ENCODE measurements around the gene UCK2.

The UCK2 gene

DNA sequence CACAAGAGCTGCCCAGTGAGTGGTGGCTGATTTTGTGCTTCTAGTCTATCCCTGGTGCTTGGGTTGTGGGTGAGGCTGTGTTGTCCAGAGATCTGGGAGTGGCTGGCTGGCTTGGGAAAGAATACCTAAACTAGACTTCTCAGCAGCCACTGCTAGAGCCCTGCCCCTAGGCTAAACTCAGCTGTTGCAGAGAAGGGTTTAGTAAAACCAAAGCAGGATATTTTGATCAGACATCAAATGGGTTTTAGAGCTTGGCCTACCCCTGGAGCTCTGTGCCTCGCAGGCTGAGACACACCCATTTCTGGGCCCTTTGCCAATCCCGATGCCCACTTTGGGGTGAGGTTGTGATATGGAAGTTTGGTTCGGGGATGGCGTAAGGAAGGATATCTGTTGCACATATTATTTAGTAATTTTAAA is 88.5 kb downstream of the UCK2 start:
- Histone ChIP-seq H3K9ac (ENCODE audit: low read length) (no peak overlapping the region), H3K27me3 (ENCODE audit: control insufficient read depth, insufficient read depth, low read length) (no peaks in the 10 kb centered on the region), H3K4me1 (ENCODE audit: control insufficient read depth, insufficient read depth, low read length) (peaks cover 31% of the 10 kb centered on the region), H3K9me3 (ENCODE audit: control insufficient read depth, low read length) (no peaks in the 10 kb centered on the region), H3K36me3 (ENCODE audit: control insufficient read depth, insufficient read depth, low read length) (no peaks in the 10 kb centered on the region), H3K4me3 (ENCODE audit: low read length) (no peak overlapping the region)

DNA sequence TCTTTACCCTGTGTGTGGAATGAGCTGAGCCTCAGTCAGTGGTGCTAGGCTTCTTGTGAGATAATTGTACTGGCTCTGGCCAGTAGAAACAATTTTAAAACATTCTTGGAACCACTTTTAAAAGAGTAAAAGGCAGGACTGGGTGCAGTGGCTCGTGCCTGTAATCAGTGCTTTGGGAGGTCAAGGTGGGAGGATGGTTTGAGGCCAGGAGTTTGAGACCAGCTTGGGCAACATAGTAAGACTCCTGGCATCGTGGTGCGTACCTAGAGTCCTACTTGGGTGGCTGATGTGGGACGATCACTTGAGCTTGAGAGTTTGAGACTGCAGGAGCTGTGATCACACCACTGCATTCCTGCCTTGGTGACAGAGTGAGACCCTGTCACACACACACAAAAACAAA is 89.8 kb downstream of the UCK2 start:
- Histone ChIP-seq H3K4me1 (ENCODE audit: control insufficient read depth, insufficient read depth, low read length) (peaks cover 23% of the 10 kb centered on the region), H3K27me3 (ENCODE audit: control insufficient read depth, insufficient read depth, low read length) (no peaks in the 10 kb centered on the region), H3K4me3 (ENCODE audit: low read length) (no peak overlapping the region), H3K9me3 (ENCODE audit: control insufficient read depth, low read length) (no peaks in the 10 kb centered on the region), H3K9ac (ENCODE audit: low read length) (no peak overlapping the region), H3K36me3 (ENCODE audit: control insufficient read depth, insufficient read depth, low read length) (no peaks in the 10 kb centered on the region)

DNA sequence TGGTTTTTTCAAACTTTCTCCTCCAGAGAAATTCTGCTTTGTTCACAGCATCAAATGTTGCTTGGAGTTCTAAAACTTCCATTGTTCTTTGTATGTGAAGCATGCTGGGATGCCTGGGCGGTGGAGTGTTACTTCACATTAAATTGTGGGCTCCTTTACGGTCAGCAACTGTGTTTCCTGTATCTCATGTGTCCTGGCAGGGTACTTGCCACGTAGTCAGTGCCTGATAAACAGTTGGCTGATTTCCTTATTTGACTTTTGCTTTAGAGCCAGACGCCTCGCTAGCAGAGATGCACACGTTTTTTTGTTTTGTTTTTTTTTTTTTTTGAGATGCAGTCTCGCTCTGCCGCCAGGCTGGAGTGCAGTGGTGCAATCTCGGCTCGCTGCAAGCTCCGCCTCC is 96.7 kb downstream of the UCK2 start:
- H3K4me3 ChIP-seq (ENCODE audit: low read length): no peak overlapping the region
- no peaks in the 10 kb centered on the region for H3K36me3 ChIP-seq (ENCODE audit: control insufficient read depth, insufficient read depth, low read length)
- no peaks in the 10 kb centered on the region for H3K4me1 ChIP-seq (ENCODE audit: control insufficient read depth, insufficient read depth, low read length)
- H3K9ac ChIP-seq (ENCODE audit: low read length): no peak overlapping the region
- no peaks in the 10 kb centered on the region for H3K9me3 ChIP-seq (ENCODE audit: control insufficient read depth, low read length)
- no peaks in the 10 kb centered on the region for H3K27me3 ChIP-seq (ENCODE audit: control insufficient read depth, insufficient read depth, low read length)

DNA sequence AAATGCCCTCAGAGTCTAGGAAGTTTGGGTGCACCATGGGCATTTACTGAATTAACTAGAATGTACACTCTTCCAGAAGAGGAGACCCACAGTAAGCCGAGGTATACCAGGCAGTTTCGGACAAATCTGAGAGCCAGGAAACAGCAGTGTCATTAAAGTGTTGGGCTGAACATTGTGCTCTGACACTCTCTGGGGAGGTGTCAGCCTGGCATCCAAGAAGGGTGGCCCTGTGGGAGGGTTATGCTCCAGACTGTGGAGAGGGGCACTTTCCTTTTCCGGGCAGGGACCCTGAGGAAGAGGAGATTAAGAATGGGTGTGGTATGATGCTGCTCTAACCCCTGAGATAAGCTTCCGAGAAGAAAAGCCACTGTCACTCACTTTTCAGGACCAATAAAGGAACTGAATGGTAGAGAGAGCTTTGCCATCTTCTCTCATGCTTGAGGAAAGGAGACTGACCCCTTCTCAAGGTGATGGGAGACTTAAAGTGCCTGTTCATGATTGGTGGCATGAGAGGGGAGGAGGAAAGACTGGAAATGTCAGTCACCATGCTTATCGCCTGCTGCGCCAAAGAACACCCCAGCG is 98.2 kb downstream of the UCK2 start:
- no peaks in the 10 kb centered on the region for H3K4me1 ChIP-seq (ENCODE audit: control insufficient read depth, insufficient read depth, low read length)
- H3K9me3 ChIP-seq (ENCODE audit: control insufficient read depth, low read length): no peaks in the 10 kb centered on the region
- no peak overlapping the region for H3K4me3 ChIP-seq (ENCODE audit: low read length)
- no peak overlapping the region for H3K9ac ChIP-seq (ENCODE audit: low read length)
- H3K27me3 ChIP-seq (ENCODE audit: control insufficient read depth, insufficient read depth, low read length): no peaks in the 10 kb centered on the region
- no peaks in the 10 kb centered on the region for H3K36me3 ChIP-seq (ENCODE audit: control insufficient read depth, insufficient read depth, low read length)

GRCh38 chr1:165927169-165927568 is 99.8 kb downstream of the UCK2 start:
- H3K4me3 ChIP-seq (ENCODE audit: low read length): no peak overlapping the region
- no peaks in the 10 kb centered on the region for H3K36me3 ChIP-seq (ENCODE audit: control insufficient read depth, insufficient read depth, low read length)
- no peaks in the 10 kb centered on the region for H3K27me3 ChIP-seq (ENCODE audit: control insufficient read depth, insufficient read depth, low read length)
- H3K4me1 ChIP-seq (ENCODE audit: control insufficient read depth, insufficient read depth, low read length): no peaks in the 10 kb centered on the region
- H3K9me3 ChIP-seq (ENCODE audit: control insufficient read depth, low read length): no peaks in the 10 kb centered on the region
- no peak overlapping the region for H3K9ac ChIP-seq (ENCODE audit: low read length)

DNA sequence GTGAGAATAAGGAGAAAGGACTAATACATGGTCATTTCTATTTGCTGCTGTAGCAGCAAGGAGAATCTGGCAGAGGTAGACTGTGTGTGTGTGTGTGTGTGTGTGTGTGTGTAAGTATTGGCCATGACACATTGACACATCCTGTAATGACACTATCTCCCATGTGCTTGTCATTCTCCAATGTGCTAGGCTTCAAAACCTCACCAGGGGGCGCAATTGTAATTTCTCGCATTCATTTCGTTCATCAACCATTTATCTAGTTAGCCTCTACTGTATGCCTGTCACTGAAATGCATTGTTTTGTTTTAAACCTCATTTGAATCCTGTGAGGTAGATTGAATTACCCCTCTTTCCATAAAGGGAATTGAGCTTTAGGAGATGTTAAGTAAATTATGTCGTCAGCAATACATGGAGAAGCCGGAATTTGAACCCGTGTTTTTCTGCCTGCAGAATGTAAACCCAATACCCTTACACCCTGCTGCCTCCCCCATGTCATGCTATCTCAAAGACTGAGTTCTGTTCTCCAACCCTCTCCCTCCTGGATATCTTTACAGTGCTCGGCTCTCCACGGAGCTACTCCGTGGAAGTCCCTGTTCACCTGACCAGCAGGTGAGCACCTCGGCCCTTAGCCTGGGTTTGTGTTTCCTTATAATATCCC is 100.8 kb downstream of the UCK2 start:
- H3K27me3 ChIP-seq (ENCODE audit: control insufficient read depth, insufficient read depth, low read length): no peaks in the 10 kb centered on the region
- H3K36me3 ChIP-seq (ENCODE audit: control insufficient read depth, insufficient read depth, low read length): no peaks in the 10 kb centered on the region
- no peaks in the 10 kb centered on the region for H3K4me1 ChIP-seq (ENCODE audit: control insufficient read depth, insufficient read depth, low read length)
- no peak overlapping the region for H3K4me3 ChIP-seq (ENCODE audit: low read length)
- no peak overlapping the region for H3K9ac ChIP-seq (ENCODE audit: low read length)
- no peaks in the 10 kb centered on the region for H3K9me3 ChIP-seq (ENCODE audit: control insufficient read depth, low read length)

- Histone ChIP-seq H3K4me3 (ENCODE audit: low read length) (no peak overlapping the region), H3K9ac (ENCODE audit: low read length) (no peak overlapping the region), H3K27me3 (ENCODE audit: control insufficient read depth, insufficient read depth, low read length) (no peaks in the 10 kb centered on the region), H3K4me1 (ENCODE audit: control insufficient read depth, insufficient read depth, low read length) (no peaks in the 10 kb centered on the region), H3K9me3 (ENCODE audit: control insufficient read depth, low read length) (no peaks in the 10 kb centered on the region), H3K36me3 (ENCODE audit: control insufficient read depth, insufficient read depth, low read length) (no peaks in the 10 kb centered on the region)
Observed at GRCh38 chr1:165930961-165931360, 103.5 kb downstream of the UCK2 start.

GRCh38 chr1:165933446-165934170 is 106.2 kb downstream of the UCK2 start:
- no peaks in the 10 kb centered on the region for H3K27me3 ChIP-seq (ENCODE audit: control insufficient read depth, insufficient read depth, low read length)
- H3K4me1 ChIP-seq (ENCODE audit: control insufficient read depth, insufficient read depth, low read length): no peaks in the 10 kb centered on the region
- no peaks in the 10 kb centered on the region for H3K9me3 ChIP-seq (ENCODE audit: control insufficient read depth, low read length)
- no peak overlapping the region for H3K9ac ChIP-seq (ENCODE audit: low read length)
- H3K4me3 ChIP-seq (ENCODE audit: low read length): no peak overlapping the region
- H3K36me3 ChIP-seq (ENCODE audit: control insufficient read depth, insufficient read depth, low read length): no peaks in the 10 kb centered on the region

DNA sequence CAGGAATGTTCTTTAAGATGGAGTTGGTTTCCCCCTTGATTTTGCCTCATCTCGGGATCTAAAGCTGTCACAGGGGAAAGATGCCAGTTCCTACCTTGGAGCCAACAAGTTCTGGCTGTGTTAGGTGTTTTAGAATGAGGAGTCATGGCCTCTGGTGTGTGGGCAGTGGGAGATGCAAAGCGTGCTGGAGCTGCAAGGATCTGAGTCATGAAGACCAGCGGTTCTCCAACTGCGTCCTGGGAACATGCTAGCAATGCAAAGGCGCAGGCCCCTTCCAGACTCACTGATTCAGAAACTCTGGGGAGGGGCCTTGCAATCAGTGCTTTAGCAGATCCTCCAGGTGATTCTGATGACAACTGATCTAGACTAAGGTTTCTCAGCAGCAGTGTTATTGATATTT is 109.1 kb downstream of the UCK2 start:
- Histone ChIP-seq H3K9me3 (ENCODE audit: control insufficient read depth, low read length) (no peaks in the 10 kb centered on the region), H3K4me3 (ENCODE audit: low read length) (no peak overlapping the region), H3K36me3 (ENCODE audit: control insufficient read depth, insufficient read depth, low read length) (no peaks in the 10 kb centered on the region), H3K4me1 (ENCODE audit: control insufficient read depth, insufficient read depth, low read length) (no peaks in the 10 kb centered on the region), H3K27me3 (ENCODE audit: control insufficient read depth, insufficient read depth, low read length) (no peaks in the 10 kb centered on the region), H3K9ac (ENCODE audit: low read length) (no peak overlapping the region)

DNA sequence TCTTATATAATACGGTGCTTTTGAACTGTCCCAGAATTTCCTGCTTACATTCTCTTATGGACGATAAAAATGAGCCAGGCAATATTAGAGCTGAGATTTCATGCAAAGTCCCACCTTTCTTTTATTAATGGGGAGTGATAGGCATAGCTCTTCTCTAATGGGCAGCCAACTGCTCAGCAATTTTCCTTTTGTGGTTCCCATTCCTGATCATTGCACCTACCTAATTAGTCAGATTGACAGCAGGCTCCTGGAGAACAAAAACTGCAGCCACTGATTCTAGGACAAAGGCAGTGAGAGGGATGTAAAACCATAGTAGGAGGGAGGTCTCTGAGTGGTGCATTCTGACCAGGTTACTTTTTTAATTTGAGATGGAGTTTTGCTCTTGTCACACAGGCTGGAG is 110.4 kb downstream of the UCK2 start:
- H3K4me1 ChIP-seq (ENCODE audit: control insufficient read depth, insufficient read depth, low read length): no peaks in the 10 kb centered on the region
- no peaks in the 10 kb centered on the region for H3K9me3 ChIP-seq (ENCODE audit: control insufficient read depth, low read length)
- no peak overlapping the region for H3K4me3 ChIP-seq (ENCODE audit: low read length)
- H3K9ac ChIP-seq (ENCODE audit: low read length): no peak overlapping the region
- no peaks in the 10 kb centered on the region for H3K27me3 ChIP-seq (ENCODE audit: control insufficient read depth, insufficient read depth, low read length)
- H3K36me3 ChIP-seq (ENCODE audit: control insufficient read depth, insufficient read depth, low read length): no peaks in the 10 kb centered on the region

- Histone ChIP-seq H3K4me3 (ENCODE audit: low read length) (no peak overlapping the region), H3K27me3 (ENCODE audit: control insufficient read depth, insufficient read depth, low read length) (no peaks in the 10 kb centered on the region), H3K4me1 (ENCODE audit: control insufficient read depth, insufficient read depth, low read length) (no peaks in the 10 kb centered on the region), H3K9ac (ENCODE audit: low read length) (no peak overlapping the region), H3K9me3 (ENCODE audit: control insufficient read depth, low read length) (no peaks in the 10 kb centered on the region), H3K36me3 (ENCODE audit: control insufficient read depth, insufficient read depth, low read length) (no peaks in the 10 kb centered on the region)
Observed at GRCh38 chr1:165938844-165939243, 111.4 kb downstream of the UCK2 start.

- H3K4me3 ChIP-seq (ENCODE audit: low read length): no peak overlapping the region
- H3K36me3 ChIP-seq (ENCODE audit: control insufficient read depth, insufficient read depth, low read length): no peaks in the 10 kb centered on the region
- H3K9me3 ChIP-seq (ENCODE audit: control insufficient read depth, low read length): no peaks in the 10 kb centered on the region
- no peaks in the 10 kb centered on the region for H3K4me1 ChIP-seq (ENCODE audit: control insufficient read depth, insufficient read depth, low read length)
- no peaks in the 10 kb centered on the region for H3K27me3 ChIP-seq (ENCODE audit: control insufficient read depth, insufficient read depth, low read length)
- H3K9ac ChIP-seq (ENCODE audit: low read length): no peak overlapping the region
Observed at GRCh38 chr1:165941531-165941930, 114.1 kb downstream of the UCK2 start.

Data from mucosa of stomach (tissue), 1 donor.